H1 (cell line): ENCODE results near the gene AGBL4. TPM values are rescaled to one million over a fixed set of nuclear protein-coding genes. Genes with fewer than 3 reads are reported as not detected.

Experiments used
- CTCF ChIA-PET: fragments of 300-600 bp; sonication (Branson Sonifier 250); formaldehyde crosslinking; loops from one replicate; lab custom pipeline; 2021; ENCODE audit not compliant: partially characterized antibody; lab: Charles Lee
- POLR2A ChIA-PET: fragments of 300-600 bp; sonication (Branson Sonifier 250); formaldehyde crosslinking; loops from one replicate; lab custom pipeline; 2021; ENCODE audit warnings: inconsistent platforms; ENCODE audit not compliant: partially characterized antibody; lab: Charles Lee
- DNase-seq, 2 experiments: peaks; one replicate each; pipeline versions ENCODE4 v3.0.0 to v3.0.0-alpha.2; 2010 to 2022; ENCODE audit warnings: low spot score in 2 of 2, low read depth in 1 of 2, mixed read lengths in 1 of 2
- FAIRE-seq: peaks from 2 replicates; lab custom pipeline; 2011; peaks lifted over from hg19 to GRCh38; lab: Jason Lieb, UNC
- H2AFZ ChIP-seq: 2 replicates; pipeline ENCODE4 v1.8.1; 2012; ENCODE audit warnings: low read length, inconsistent platforms
- H2AK5ac ChIP-seq: 2 replicates; pipeline ENCODE4 v1.6.1; 2013; ENCODE audit warnings: low read depth, low read length
- H2BK120ac ChIP-seq: replicated peaks from 2 replicates; pipeline ENCODE3; 2013; ENCODE audit warnings: low read depth, low read length, inconsistent platforms
- H2BK12ac ChIP-seq: 2 replicates; pipeline ENCODE4 v1.6.1; 2013; ENCODE audit warnings: low read depth, low read length
- H2BK15ac ChIP-seq: 2 replicates; pipeline ENCODE4 v1.6.1; 2013; ENCODE audit warnings: low read length
- H2BK20ac ChIP-seq: 2 replicates; pipeline ENCODE4 v1.6.1; 2013; ENCODE audit warnings: low read length
- H2BK5ac ChIP-seq: 2 replicates; pipeline ENCODE4 v1.6.1; 2013; ENCODE audit warnings: low read depth, low read length
- H3K14ac ChIP-seq: 2 replicates; pipeline ENCODE4 v1.6.1; 2013; ENCODE audit warnings: inconsistent platforms; ENCODE audit not compliant: insufficient read length
- H3K18ac ChIP-seq: 2 replicates; pipeline ENCODE4 v1.6.1; 2013; ENCODE audit warnings: low read length; ENCODE audit errors: extremely low read depth
- H3K23ac ChIP-seq: 2 replicates; pipeline ENCODE4 v1.6.1; 2013; ENCODE audit warnings: inconsistent platforms; ENCODE audit not compliant: insufficient read length
- H3K23me2 ChIP-seq: 2 replicates; pipeline ENCODE4 v1.6.1; 2013; ENCODE audit warnings: low read depth, low read length
- H3K27ac ChIP-seq: 2 replicates; pipeline ENCODE4 v1.6.1; 2011; ENCODE audit warnings: low read depth, low read length, inconsistent platforms
- H3K27me3 ChIP-seq, 4 experiments: replicated peaks in 1 of 4; 1 replicate in 1 of 4; 2 replicates in 3 of 4; pipeline versions ENCODE4 v1.6.1 to v1.8.1; 2011 to 2013; ENCODE audit warnings: low read length in 3 of 4, mild to moderate bottlenecking in 3 of 4, inconsistent platforms in 2 of 4, mixed read lengths in 2 of 4, moderate library complexity in 1 of 4; ENCODE audit not compliant: control insufficient read depth in 3 of 4, insufficient read depth in 3 of 4; ENCODE audit errors: extremely low read depth in 1 of 4
- H3K36me3 ChIP-seq, 4 experiments: 2 replicates each; pipeline versions ENCODE4 v1.6.1 to v1.8.1; 2011 to 2013; ENCODE audit warnings: mild to moderate bottlenecking in 4 of 4, low read length in 3 of 4, moderate library complexity in 2 of 4, control low read depth in 1 of 4, inconsistent platforms in 1 of 4; ENCODE audit not compliant: insufficient read depth in 4 of 4, control insufficient read depth in 2 of 4
- H3K4ac ChIP-seq: replicated peaks from 2 replicates; pipeline ENCODE3; 2013; ENCODE audit warnings: low read length, low read depth, mixed read lengths, inconsistent platforms; ENCODE audit not compliant: insufficient read length
- H3K4me1 ChIP-seq, 4 experiments: replicated peaks in 1 of 4; 1 replicate in 1 of 4; 2 replicates in 3 of 4; pipeline versions ENCODE4 v1.6.1 to v1.8.1; 2011 to 2013; ENCODE audit warnings: low read length in 3 of 4, inconsistent platforms in 2 of 4, mixed read lengths in 1 of 4; ENCODE audit not compliant: insufficient read depth in 4 of 4, control insufficient read depth in 3 of 4
- H3K4me2 ChIP-seq, 2 experiments: 2 replicates each; pipeline versions ENCODE4 v1.6.1 to v1.8.1; 2011 to 2013; ENCODE audit warnings: low read depth in 2 of 2, low read length in 2 of 2, control low read depth in 1 of 2, inconsistent platforms in 1 of 2, mild to moderate bottlenecking in 1 of 2; ENCODE audit not compliant: insufficient read depth in 1 of 2
- H3K4me3 ChIP-seq, 4 experiments: fragments of 200-600, 300-600 bp in 1 of 4; sonication (generic), shearing (Covaris generic), sonication (Bioruptor Twin) in 1 of 4; 2 replicates each; pipeline versions ENCODE4 v1.5.1 to v1.8.1; 2011 to 2016; ENCODE audit warnings: low read length in 4 of 4, low read depth in 3 of 4, control low read depth in 2 of 4, inconsistent platforms in 2 of 4, mild to moderate bottlenecking in 2 of 4, mixed read lengths in 1 of 4, moderate library complexity in 1 of 4; ENCODE audit not compliant: insufficient read depth in 2 of 4; ENCODE audit errors: extremely low read depth in 1 of 4
- H3K56ac ChIP-seq: replicated peaks from 2 replicates; pipeline ENCODE3; 2013; ENCODE audit warnings: low read depth, mild to moderate bottlenecking, mixed read lengths, low read length, inconsistent platforms; ENCODE audit not compliant: insufficient read length
- H3K79me1 ChIP-seq: 2 replicates; pipeline ENCODE4 v1.6.1; 2013; ENCODE audit warnings: low read depth, low read length, control low read depth
- H3K79me2 ChIP-seq, 2 experiments: 2 replicates each; pipeline versions ENCODE4 v1.6.1 to v1.8.1; 2012 to 2013; ENCODE audit warnings: low read length in 2 of 2, mild to moderate bottlenecking in 2 of 2, inconsistent platforms in 1 of 2; ENCODE audit not compliant: insufficient read depth in 2 of 2, control insufficient read depth in 1 of 2
- H3K9ac ChIP-seq, 4 experiments: replicated peaks in 1 of 4; 1 replicate in 1 of 4; 2 replicates in 3 of 4; pipeline versions ENCODE4 v1.6.1 to v1.8.1; 2011 to 2013; ENCODE audit warnings: low read depth in 3 of 4, low read length in 3 of 4, control low read depth in 2 of 4, mild to moderate bottlenecking in 2 of 4, moderate library complexity in 2 of 4, inconsistent platforms in 1 of 4; ENCODE audit errors: extremely low read depth in 1 of 4
- H3K9me3 ChIP-seq, 2 experiments: 2 replicates each; pipeline versions ENCODE4 v1.6.1 to v1.8.1; 2012 to 2013; ENCODE audit warnings: mild to moderate bottlenecking in 2 of 2, moderate library complexity in 2 of 2, control low read depth in 1 of 2, inconsistent platforms in 1 of 2, low read depth in 1 of 2, low read length in 1 of 2, mixed read lengths in 1 of 2; ENCODE audit not compliant: insufficient read depth in 2 of 2
- H4K20me1 ChIP-seq, 2 experiments: replicated peaks in 1 of 2; 2 replicates each; pipeline versions ENCODE3 to v1.8.1; 2011 to 2013; ENCODE audit warnings: inconsistent platforms in 2 of 2, low read length in 2 of 2, mild to moderate bottlenecking in 1 of 2; ENCODE audit not compliant: insufficient read depth in 2 of 2, control insufficient read depth in 1 of 2
- H4K5ac ChIP-seq: 2 replicates; pipeline ENCODE4 v1.6.1; 2013; ENCODE audit warnings: low read length, low read depth, mixed read lengths, inconsistent platforms; ENCODE audit not compliant: insufficient read length
- H4K8ac ChIP-seq: 2 replicates; pipeline ENCODE4 v1.8.0; 2013; ENCODE audit warnings: mild to moderate bottlenecking, moderate library complexity, low read length, inconsistent platforms; ENCODE audit not compliant: insufficient read depth; ENCODE audit errors: extremely low read depth
- H4K91ac ChIP-seq: replicated peaks from 2 replicates; pipeline ENCODE3; 2013; ENCODE audit warnings: low read length, mixed read lengths, inconsistent platforms; ENCODE audit not compliant: insufficient read length
- BCL11A ChIP-seq, 2 experiments: IDR thresholded peaks; one replicate each; pipeline ENCODE4 v1.6.1; 2011; ENCODE audit warnings: low read depth in 2 of 2, low read length in 2 of 2, mild to moderate bottlenecking in 2 of 2
- CREB1 ChIP-seq: IDR thresholded peaks from 2 replicates; pipeline ENCODE4 v1.6.1; 2012; ENCODE audit warnings: inconsistent platforms
- EGR1 ChIP-seq: IDR thresholded peaks from 2 replicates; pipeline ENCODE4 v1.6.1; 2011; ENCODE audit warnings: low read depth, low read length, borderline replicate concordance
- POU5F1 ChIP-seq: IDR thresholded peaks from 2 replicates; pipeline ENCODE4 v1.6.1; 2011; ENCODE audit warnings: low read depth, mild to moderate bottlenecking, low read length, moderate library complexity
- RNF2 ChIP-seq: fragments of 200-900, 300-1000 bp; sonication (generic); IDR thresholded peaks from 2 replicates; pipeline ENCODE4 v1.7.1; 2016; ENCODE audit warnings: borderline replicate concordance, low read depth, mild to moderate bottlenecking, antibody characterized with exemption, low read length; ENCODE audit not compliant: poor library complexity, severe bottlenecking; ENCODE audit errors: missing control alignments
- RXRA ChIP-seq: IDR thresholded peaks from 2 replicates; pipeline ENCODE4 v1.6.1; 2011; ENCODE audit warnings: low read depth, mild to moderate bottlenecking, low read length, moderate library complexity; ENCODE audit not compliant: insufficient read depth
- SAP30 ChIP-seq: fragments of 300-600 bp; sonication (generic); IDR thresholded peaks from 2 replicates; pipeline ENCODE4 v1.7.1; 2012; ENCODE audit warnings: low read length, moderate library complexity, mild to moderate bottlenecking, inconsistent platforms; ENCODE audit not compliant: insufficient read depth, insufficient replicate concordance
- SIN3A ChIP-seq, 2 experiments: IDR thresholded peaks in 1 of 2; conservative IDR thresholded peaks in 1 of 2; 2 replicates each; pipeline ENCODE4 v1.6.1; 2011 to 2012; ENCODE audit warnings: low read length in 2 of 2, improper control_type of control experiment in 1 of 2, low read depth in 1 of 2, mild to moderate bottlenecking in 1 of 2
- SIRT6 ChIP-seq: IDR thresholded peaks from one replicate; pipeline ENCODE4 v1.7.1; 2012; ENCODE audit warnings: low read length, inconsistent platforms
- SIX5 ChIP-seq: IDR thresholded peaks from 2 replicates; pipeline ENCODE4 v1.6.1; 2011; ENCODE audit warnings: mild to moderate bottlenecking, low read depth, low read length
- SP1 ChIP-seq: IDR thresholded peaks from 2 replicates; pipeline ENCODE4 v1.6.1; 2011; ENCODE audit warnings: low read depth, low read length
- SUZ12 ChIP-seq: fragments of 200-600 bp; sonication (generic); IDR thresholded peaks from 2 replicates; pipeline ENCODE4 v1.6.1; 2012; ENCODE audit warnings: mild to moderate bottlenecking, inconsistent platforms, low read length, moderate library complexity, mixed read lengths
- USF2 ChIP-seq: IDR thresholded peaks from 2 replicates; pipeline ENCODE4 v1.6.1; 2011; ENCODE audit warnings: low read length, improper control_type of control experiment
- YY1 ChIP-seq: IDR thresholded peaks from 2 replicates; pipeline ENCODE4 v1.6.1; 2011; ENCODE audit warnings: low read depth, mild to moderate bottlenecking, low read length
- WGBS, 2 experiments: shearing (Covaris generic) in 1 of 2; methylation state at CpG; one replicate each; pipeline versions ENCODE4 v1.1.6 to v1.1.7; 2013 to 2015; ENCODE audit warnings: low lambda C conversion rate in 2 of 2, mixed read lengths in 2 of 2, inconsistent platforms in 1 of 2, low coverage in 1 of 2, missing lambda C conversion rate in 1 of 2; ENCODE audit not compliant: insufficient replicate concordance in 2 of 2, insufficient coverage in 1 of 2, insufficient read length in 1 of 2; ENCODE audit errors: extremely low coverage in 1 of 2, missing lambda C conversion rate in 1 of 2; 5-methylcytosine and 5-hydroxymethylcytosine counted together
- polyA plus RNA-seq, 7 experiments: library from polyadenylated mRNA; depleted of rRNA in 3 of 7; stranded (reverse) in 5 of 7; unstranded in 2 of 7; fragments of >200 nt in 5 of 7; fragments of 200-250 nt in 2 of 7; gene quantifications; 1 replicate in 5 of 7; 2 replicates in 1 of 7; 4 replicates in 1 of 7; pipeline versions ENCODE4 v1.2.1 to v1.2.3, GENCODE V29; 2011 to 2013; ENCODE audit warnings: missing spikeins in 2 of 7, mixed read lengths in 2 of 7
- total RNA-seq: library from RNA; stranded (reverse); fragmentation: NEBNext Ultra II Directional; extraction: Animal tissue kit (Norgen Biotek cat#: 25700); gene quantifications from 2 replicates; pipeline ENCODE4 v1.2.1, GENCODE V29; 2021

Gene AGBL4
- total and polyA plus RNA-seq, 2 of the 8 experiments (the other 6 are each of a cell fraction or from before 2014, with no cell fraction given) = 0.41 to 0.45 TPM

GRCh38 chr1:48889615-48890014, 1134.1 kb downstream of the AGBL4 start:
- H3K18ac ChIP-seq = no peak overlapping the region
- no peak overlapping the region for H4K8ac ChIP-seq
- 76% methylated on average over 3 of the region's 3 CpGs; no CpG with 5 or more reads in 1 of the 2 experiments for WGBS, 2 experiments
- H2AFZ ChIP-seq = 0 out of 2 replicates have a peak overlapping the region, but pooled peaks have one; percentile 24
- H3K4me2 ChIP-seq = no peak overlapping the region
- no peak overlapping the region for H2BK12ac ChIP-seq
- no peaks in the 10 kb centered on the region for H3K27me3 ChIP-seq
- H3K4ac ChIP-seq = no peak overlapping the region
- no peak overlapping the region for H4K91ac ChIP-seq
- ChIA-PET POLR2A (no interaction called here), CTCF (no interaction called here)
- no peak for DNase-seq
- H3K4me3 ChIP-seq = no peak overlapping the region
- H3K23me2 ChIP-seq = no peaks in the 10 kb centered on the region
- no peak overlapping the region for H2BK120ac ChIP-seq
- peaks cover 0 to 9% (median 3%) of the 10 kb centered on the region in 4 experiments; a peak in 4 of 7 replicates for H3K4me1 ChIP-seq
- no peak overlapping the region for H3K9ac ChIP-seq
- no peak overlapping the region for H3K56ac ChIP-seq
- no peak overlapping the region for H2BK20ac ChIP-seq
- no peak overlapping the region for H2AK5ac ChIP-seq
- no peaks in the 10 kb centered on the region for H4K20me1 ChIP-seq
- no peaks in the 10 kb centered on the region for H3K9me3 ChIP-seq
- no peak overlapping the region for H2BK15ac ChIP-seq
- no peak for FAIRE-seq
- no peaks in the 10 kb centered on the region for H3K79me2 ChIP-seq
- no peak overlapping the region for H2BK5ac ChIP-seq
- no peaks in the 10 kb centered on the region for H3K36me3 ChIP-seq
- H3K23ac ChIP-seq = no peak overlapping the region
- H3K14ac ChIP-seq = no peak overlapping the region
- no peaks in the 10 kb centered on the region for H3K79me1 ChIP-seq
- TF ChIP-seq USF2 (no peak), SIX5 (no peak), SAP30 (no peak), EGR1 (no peak), BCL11A (IDR thresholded peaks at IDR 0.05; ENCODE audit: low read depth in 2 of 2, low read length in 2 of 2) (no peak), POU5F1 (no peak), SP1 (no peak), YY1 (no peak), SIRT6 (no peak), RXRA (no peak), SUZ12 (no peak), RNF2 (no peak), CREB1 (no peak), SIN3A (conservative IDR thresholded peaks at IDR 0.05 in 1 of 2, IDR thresholded peaks at IDR 0.05 in 1 of 2; ENCODE audit: low read depth in 1 of 2, low read length in 2 of 2) (no peak)
- no peak overlapping the region for H3K27ac ChIP-seq
- H4K5ac ChIP-seq = no peak overlapping the region
